Heart right ventricle (tissue), 16 donors: ENCODE measurements around the gene PDIA2. TPM values are rescaled to one million over a fixed set of nuclear protein-coding genes. Genes with fewer than 3 reads are reported as not detected.

Experiments
- ATAC-seq, 8 donors: fragments of 200-7000 bp; cut with Tn5 transposase; one replicate each; pipeline ENCODE4 v1.9.1; 2020; ENCODE audit warnings: mild to moderate bottlenecking in 8 of 8, moderate library complexity in 8 of 8, moderate number of reproducible peaks in 1 of 8
- DNase-seq, 2 donors: peaks; one replicate each; pipeline ENCODE4 v3.0.0-alpha.2; 2020
- H3K27ac ChIP-seq, 10 donors: fragments of 200-600 bp; sonication (generic) in 2 of 10; one replicate each; pipeline versions ENCODE4 v1.5.0 to v1.8.0; 2020 to 2022; ENCODE audit warnings: mild to moderate bottlenecking in 3 of 10
- H3K27me3 ChIP-seq, 7 donors: fragments of 200-600 bp; one replicate each; pipeline ENCODE4 v1.8.0; 2021 to 2022; ENCODE audit warnings: mild to moderate bottlenecking in 2 of 7
- H3K36me3 ChIP-seq, 9 donors: fragments of 200-600 bp; sonication (generic) in 1 of 9; one replicate each; pipeline versions ENCODE4 v1.5.0 to v1.8.0; 2020 to 2022; ENCODE audit warnings: mild to moderate bottlenecking in 2 of 9
- H3K4me1 ChIP-seq, 9 donors: fragments of 200-600 bp; sonication (generic) in 1 of 9; one replicate each; pipeline versions ENCODE4 v1.5.0 to v1.8.0; 2020 to 2022; ENCODE audit warnings: mild to moderate bottlenecking in 4 of 9
- H3K4me3 ChIP-seq, 10 donors: fragments of 200-600 bp; sonication (generic) in 2 of 10; one replicate each; pipeline versions ENCODE4 v1.5.0 to v1.8.0; 2020 to 2022; ENCODE audit warnings: mild to moderate bottlenecking in 7 of 10, moderate library complexity in 2 of 10
- H3K9me3 ChIP-seq, 11 donors: fragments of 200-600 bp in 10 of 11; sonication (generic) in 2 of 11; one replicate each; pipeline versions ENCODE4 v1.5.0 to v1.8.0; 2013 to 2022; ENCODE audit warnings: mild to moderate bottlenecking in 2 of 11, control low read depth in 1 of 11, moderate library complexity in 1 of 11
- CTCF ChIP-seq, 9 donors: fragments of 200-600 bp; sonication (generic) in 2 of 9; IDR thresholded peaks; one replicate each; pipeline versions ENCODE4 v1.5.0 to v1.8.0; 2021 to 2022; ENCODE audit warnings: antibody characterized with exemption in 9 of 9, mild to moderate bottlenecking in 5 of 9, moderate library complexity in 1 of 9
- WGBS, 2 donors: extraction: QIAGEN DNeasy Blood & Tissue Kit; methylation state at CpG; one replicate each; pipeline ENCODE4 v1.1.7; 2013; ENCODE audit warnings: inconsistent platforms in 1 of 2; 5-methylcytosine and 5-hydroxymethylcytosine counted together
- intact Hi-C, 10 donors: fragments of 100-400 bp; cut with DNase I; formaldehyde crosslinking; loops; one replicate each; pipeline versions ENCODE4 v1.11.1 to v1.14.2; 2022
- polyA plus RNA-seq, 2 donors: library from polyadenylated mRNA; stranded (reverse); fragments of 200-250 nt; gene quantifications; one replicate each; pipeline ENCODE4 v1.2.3, GENCODE V29; 2013
- total RNA-seq, 10 donors: library from RNA; stranded (reverse); fragmentation: NEBNext Ultra II Directional in 3 of 10; extraction: Animal tissue kit (Norgen Biotek cat#: 25700) in 3 of 10; gene quantifications; one replicate each; pipeline versions ENCODE4 v1.2.1 to v1.2.4, GENCODE V29; 2021 to 2023
- donor health status: Arrhythmogenic right ventricular cardiomyopathy.
- donor health status: ischemic (EF 13 %, LVEDD 7.1; RV severe dilation, severe dysfunction).
- donor health status: healthy with polysubstance abuse.
- donor health status: DM: no; HTN: yes; CAD: no.
- donor health status: DM: no; HTN: no; CAD: no.
- donor health status: ischemic (EF 25% LVEDD 6.9; RV normal size, moderate dysfunction).
- donor health status: ischemic (EF 25% LVEDD 5.7; RV mildly dilated, moderate dysfunction).
- donor health status: healthy.
- donor health status: DM: yes; HTN: yes; CAD: no.
- donor health status: Ischemic cardiomyopathy.
- donor health status: ischemic (EF 35%, LVEDD 5.7; RV mildly dilated, moderate dysfunction).
- donor health status: nonischemic (EF 11% LVEDD 7.7; RV severe dilation, severe dysfunction).
- donor health status: DM: yes; HTN: yes; CAD: no.
- donor health status: PGD.
- donor health status: ischemic (EF 29% LVEDD 5.4; RV normal size, mild dysfunction).
- donor health status: nonischemic (EF 23%, LVEDD 6.1; RV moderate dilation, normal function).

PDIA2 gene
- total and polyA plus RNA-seq, 12 donors, result 0.32 to 14.0 (median 2.9) TPM

- no peak for TF ChIP-seq CTCF (IDR thresholded peaks at IDR 0.05)
- intact Hi-C loops, result no loop called here
- peak overlapping the region in 9 of 10 donors; percentile 40 to 64 (median 59) for H3K4me3 ChIP-seq
- H3K4me1 ChIP-seq, result peaks cover 0 to 27% (median 14%) of the 10 kb centered on the region in 9 donors
- H3K9me3 ChIP-seq, result no peaks in the 10 kb centered on the region
- H3K27me3 ChIP-seq, result peaks cover 0 to 44% (median 7%) of the 10 kb centered on the region in 7 donors
- peak in 1 of 2 donors; percentile 13 for DNase-seq
- peak in 4 of 8 donors; percentile 3 to 23 (median 10) for ATAC-seq
- peak overlapping the region in 1 of 10 donors; percentile 9 for H3K27ac ChIP-seq
- no peaks in the 10 kb centered on the region for H3K36me3 ChIP-seq
- WGBS, 2 donors, result 2 to 3% methylated on average over 35 to 58 of the region's 58 CpGs
These were observed 7.8 kb upstream of the PDIA2 start for GRCh38 chr16:275041-275641.

- Histone ChIP-seq H3K27ac (peak within 1 kb of the TSS in 1 of 10 donors; percentile 28), H3K27me3 (peaks cover 0 to 48% (median 10%) of the 10 kb centered on the region in 7 donors), H3K4me3 (peak within 1 kb of the TSS in 9 of 10 donors; percentile 40 to 64 (median 59)), H3K9me3 (no peaks in the 10 kb centered on the region), H3K4me1 (peaks cover 0 to 30% (median 17%) of the 10 kb centered on the region in 9 donors), H3K36me3 (no peaks in the 10 kb centered on the region)
- ATAC-seq, result peak in 3 of 8 donors; percentile 22 to 46 (median 27)
- WGBS, 2 donors, result 3 to 4% methylated on average over 40 to 51 of the region's 56 CpGs
- TF ChIP-seq CTCF (IDR thresholded peaks at IDR 0.05), result no peak
- DNase-seq, result peak in 1 of 2 donors; percentile 27
- intact Hi-C loops, result no loop called here
These were observed 7.2 kb upstream of the PDIA2 start, which contains the start of gene RGS11 for GRCh38 chr16:275786-276232. Gene RGS11, minus strand, starts transcription at chr16:275944. Its CDS starts 33 bp downstream, at chr16:275911.

GRCh38 chr16:276426-277077 is 6.4 kb upstream of the PDIA2 start:
- Histone ChIP-seq H3K4me3 (peak overlapping the region in 6 of 10 donors; percentile 53 to 64 (median 61)), H3K4me1 (peaks cover 0 to 37% (median 22%) of the 10 kb centered on the region in 9 donors), H3K27me3 (peaks cover 0 to 55% (median 14%) of the 10 kb centered on the region in 7 donors), H3K9me3 (no peaks in the 10 kb centered on the region), H3K27ac (peak overlapping the region in 1 of 10 donors; percentile 28), H3K36me3 (no peaks in the 10 kb centered on the region)
- intact Hi-C loops, result no loop called here
- ATAC-seq, result peak in 5 of 8 donors; percentile 5 to 23 (median 12)
- no peak for TF ChIP-seq CTCF (IDR thresholded peaks at IDR 0.05)
- WGBS, 2 donors, result 80% methylated on average over 20 of the region's 20 CpGs
- no peak for DNase-seq

- H3K4me3 ChIP-seq, result no peak overlapping the region
- peaks cover 0 to 66% (median 20%) of the 10 kb centered on the region in 7 donors for H3K27me3 ChIP-seq
- WGBS, 2 donors, result 53 to 58% methylated on average over 6 of the region's 6 CpGs
- no peak for TF ChIP-seq CTCF (IDR thresholded peaks at IDR 0.05)
- no peak overlapping the region for H3K27ac ChIP-seq
- H3K36me3 ChIP-seq, result no peaks in the 10 kb centered on the region
- intact Hi-C loops, result no loop called here
- H3K4me1 ChIP-seq, result peaks cover 0 to 38% (median 22%) of the 10 kb centered on the region in 9 donors
- no peaks in the 10 kb centered on the region for H3K9me3 ChIP-seq
- ATAC-seq (peak; percentile 11 to 67 (median 54)), DNase-seq (peak in 1 of 2 donors; percentile 50)
These were observed 4.0 kb upstream of the PDIA2 start for GRCh38 chr16:278863-279366.
